WI38 (cell line): ENCODE measurements around the gene HDAC8.

ENCODE experiments used
- H3K4me3 ChIP-seq: 2 replicates; pipeline ENCODE4 v1.5.1; 2011; ENCODE audit warnings: low read depth, mild to moderate bottlenecking, control low read depth, low read length
- CTCF ChIP-seq: IDR thresholded peaks from 2 replicates; pipeline ENCODE4 v1.5.1; 2012; ENCODE audit warnings: low read depth, mild to moderate bottlenecking, control low read depth, low read length

The HDAC8 gene

GRCh38 chrX:72372735-72373134 lies 199.9 kb downstream of the HDAC8 start:
- no peak for TF ChIP-seq CTCF
- no peak overlapping the region for H3K4me3 ChIP-seq

- H3K4me3 ChIP-seq: no peak overlapping the region
- no peak for TF ChIP-seq CTCF
Observed at GRCh38 chrX:72371405-72371804, 201.2 kb downstream of the HDAC8 start.

- TF ChIP-seq CTCF: no peak
- no peak overlapping the region for H3K4me3 ChIP-seq
Observed at GRCh38 chrX:72368796-72369195, 203.8 kb downstream of the HDAC8 start.

- TF ChIP-seq CTCF: no peak
- no peak overlapping the region for H3K4me3 ChIP-seq
Observed at GRCh38 chrX:72367516-72367915, 205.1 kb downstream of the HDAC8 start.

- no peak for TF ChIP-seq CTCF
- no peak overlapping the region for H3K4me3 ChIP-seq
Observed at GRCh38 chrX:72366701-72367454, 205.8 kb downstream of the HDAC8 start.

- no peak overlapping the region for H3K4me3 ChIP-seq
- no peak for TF ChIP-seq CTCF
Observed at GRCh38 chrX:72366178-72366577, 206.5 kb downstream of the HDAC8 start.

- no peak overlapping the region for H3K4me3 ChIP-seq
- no peak for TF ChIP-seq CTCF
Observed at GRCh38 chrX:72365126-72365525, 207.5 kb downstream of the HDAC8 start.
